DOHH2 (cell line): ENCODE results near the gene PRXL2A.

Experiments used
- EZH2phosphoT487 ChIP-seq: fragments of 200-600 bp; sonication (generic); IDR thresholded peaks from 2 replicates; pipeline ENCODE4 v1.6.1; 2017; ENCODE audit warnings: borderline replicate concordance, mild to moderate bottlenecking, antibody characterized with exemption, low read length, moderate library complexity, mixed read lengths
- TF ChIP-seq, protein P1 (sequence below): fragments of 200-600 bp; sonication (generic); IDR thresholded peaks from one replicate; pipeline ENCODE4 v1.5.1; 2014; ENCODE audit warnings: antibody characterized with exemption, mild to moderate bottlenecking, low read depth, low read length; ENCODE audit not compliant: poor library complexity, severe bottlenecking

DNA sequence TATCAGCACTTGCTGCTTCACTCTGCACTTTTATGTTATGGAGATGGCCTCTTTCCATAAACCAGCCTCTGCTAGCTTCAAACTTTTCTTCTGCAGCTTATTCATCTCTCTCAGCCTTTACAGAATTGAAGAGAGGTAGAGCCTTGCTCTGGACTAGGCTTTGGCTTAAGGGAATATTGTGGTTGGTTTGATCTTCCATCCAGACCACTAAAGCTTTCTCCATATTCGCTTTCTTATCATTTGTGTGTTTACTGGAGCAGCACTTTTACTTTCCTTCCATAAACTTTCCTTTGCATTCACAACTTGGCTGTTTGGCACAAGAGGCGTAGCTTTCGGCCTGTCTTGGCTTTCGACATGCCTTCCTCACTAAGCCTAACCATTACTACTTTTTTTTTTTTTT, 28.2 kb upstream of the PRXL2A start:
- TF ChIP-seq, protein P1, sequence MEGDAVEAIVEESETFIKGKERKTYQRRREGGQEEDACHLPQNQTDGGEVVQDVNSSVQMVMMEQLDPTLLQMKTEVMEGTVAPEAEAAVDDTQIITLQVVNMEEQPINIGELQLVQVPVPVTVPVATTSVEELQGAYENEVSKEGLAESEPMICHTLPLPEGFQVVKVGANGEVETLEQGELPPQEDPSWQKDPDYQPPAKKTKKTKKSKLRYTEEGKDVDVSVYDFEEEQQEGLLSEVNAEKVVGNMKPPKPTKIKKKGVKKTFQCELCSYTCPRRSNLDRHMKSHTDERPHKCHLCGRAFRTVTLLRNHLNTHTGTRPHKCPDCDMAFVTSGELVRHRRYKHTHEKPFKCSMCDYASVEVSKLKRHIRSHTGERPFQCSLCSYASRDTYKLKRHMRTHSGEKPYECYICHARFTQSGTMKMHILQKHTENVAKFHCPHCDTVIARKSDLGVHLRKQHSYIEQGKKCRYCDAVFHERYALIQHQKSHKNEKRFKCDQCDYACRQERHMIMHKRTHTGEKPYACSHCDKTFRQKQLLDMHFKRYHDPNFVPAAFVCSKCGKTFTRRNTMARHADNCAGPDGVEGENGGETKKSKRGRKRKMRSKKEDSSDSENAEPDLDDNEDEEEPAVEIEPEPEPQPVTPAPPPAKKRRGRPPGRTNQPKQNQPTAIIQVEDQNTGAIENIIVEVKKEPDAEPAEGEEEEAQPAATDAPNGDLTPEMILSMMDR, result no peak
- TF ChIP-seq EZH2phosphoT487, result no peak
